Measurements from ENCODE around the gene ACVRL1. TPM values are rescaled to one million over a fixed set of nuclear protein-coding genes. Genes with fewer than 3 reads are reported as not detected.

ACVRL1 gene
- total RNA-seq, 1 experiment from 2014 or later: 0.36 TPM

DNA sequence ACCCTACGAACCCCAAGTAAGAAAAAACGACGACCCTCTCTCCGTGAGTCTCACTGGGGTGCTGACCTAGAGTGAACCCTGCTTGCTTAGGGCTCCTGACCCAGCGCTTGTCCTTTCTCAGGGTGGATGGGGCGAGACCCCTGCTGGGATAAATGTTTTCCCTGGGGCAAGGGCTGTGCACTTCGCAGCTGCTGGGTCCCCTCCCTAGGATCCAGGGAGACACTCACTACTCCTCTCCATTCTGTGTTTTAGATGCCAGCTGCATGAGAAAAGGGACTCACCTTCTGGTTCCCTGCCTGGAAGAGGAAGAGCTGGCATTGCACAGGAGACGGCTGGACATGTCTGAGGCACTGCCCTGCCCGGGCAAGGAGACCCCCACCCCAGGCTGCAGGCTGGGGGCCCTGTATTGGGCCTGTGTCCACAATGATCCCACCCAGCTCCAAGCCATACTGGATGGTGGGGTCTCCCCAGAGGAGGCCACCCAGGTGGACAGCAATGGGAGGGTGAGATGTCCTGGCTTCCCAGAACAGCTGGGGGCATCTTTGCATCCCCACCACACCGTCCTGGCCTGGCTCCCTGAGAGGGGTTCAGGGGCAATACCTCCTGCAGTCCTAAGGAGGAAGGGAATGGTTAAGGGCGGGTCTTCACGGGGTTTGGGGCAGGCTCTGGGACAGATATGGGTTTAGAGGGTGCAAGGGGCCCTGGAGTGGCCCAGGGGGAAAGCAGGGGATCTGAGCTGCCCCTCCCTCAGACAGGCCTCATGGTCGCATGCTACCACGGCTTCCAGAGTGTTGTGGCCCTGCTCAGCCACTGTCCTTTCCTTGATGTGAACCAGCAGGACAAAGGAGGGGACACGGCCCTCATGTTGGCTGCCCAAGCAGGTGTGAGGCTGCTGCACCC, 18.7 kb upstream of the ACVRL1 start:
- ATAC-seq: peak; percentile 25; the same call in 1 of the 2 replicates
- Histone ChIP-seq H3K27ac (ENCODE audit: low read length) (no peak overlapping the region), H3K4me3 (ENCODE audit: low read depth in 2 of 2, low read length in 2 of 2) (no peak overlapping the region), H3K9me3 (ENCODE audit: control insufficient read depth, insufficient read depth, low read depth, low read length) (peaks cover 7% of the 10 kb centered on the region; the same call in 1 of the 2 replicates), H3K4me1 (ENCODE audit: control insufficient read depth, insufficient read depth, low read length) (no peaks in the 10 kb centered on the region), H3K27me3 (ENCODE audit: control insufficient read depth, insufficient read depth, low read length) (no peaks in the 10 kb centered on the region), H3K36me3 (ENCODE audit: control insufficient read depth, insufficient read depth, low read length) (no peaks in the 10 kb centered on the region)
- DNase-seq (ENCODE audit: low read depth, low spot score): no peak
- BruUV-seq (replicated peaks): no TSS peak
- in situ Hi-C loops (cut with HindIII; ENCODE audit: low pct_unique_long_range_greater_than_20kb, low sequenced_read_pairs) (no loop called here), intact Hi-C loops (cut with micrococcal nuclease; ENCODE audit: unreplicated experiment) (no loop called here)
- no peak for TF ChIP-seq SIN3A (IDR thresholded peaks at IDR 0.05; ENCODE audit: borderline replicate concordance, insufficient read depth, low read depth, low read length)
- POLR2A ChIA-PET: interaction anchor here (0.6 kb wide), 1 partner anchor 449 kb away, joined by 3 read pairs; no protein-coding TSS in a partner anchor
- CTCF ChIA-PET: interaction anchor here (0.6 to 1.2 kb wide), 9 partner anchors 9 to 554 kb away, joined by 3 to 12 read pairs (median 5); no protein-coding TSS in a partner anchor

DNA sequence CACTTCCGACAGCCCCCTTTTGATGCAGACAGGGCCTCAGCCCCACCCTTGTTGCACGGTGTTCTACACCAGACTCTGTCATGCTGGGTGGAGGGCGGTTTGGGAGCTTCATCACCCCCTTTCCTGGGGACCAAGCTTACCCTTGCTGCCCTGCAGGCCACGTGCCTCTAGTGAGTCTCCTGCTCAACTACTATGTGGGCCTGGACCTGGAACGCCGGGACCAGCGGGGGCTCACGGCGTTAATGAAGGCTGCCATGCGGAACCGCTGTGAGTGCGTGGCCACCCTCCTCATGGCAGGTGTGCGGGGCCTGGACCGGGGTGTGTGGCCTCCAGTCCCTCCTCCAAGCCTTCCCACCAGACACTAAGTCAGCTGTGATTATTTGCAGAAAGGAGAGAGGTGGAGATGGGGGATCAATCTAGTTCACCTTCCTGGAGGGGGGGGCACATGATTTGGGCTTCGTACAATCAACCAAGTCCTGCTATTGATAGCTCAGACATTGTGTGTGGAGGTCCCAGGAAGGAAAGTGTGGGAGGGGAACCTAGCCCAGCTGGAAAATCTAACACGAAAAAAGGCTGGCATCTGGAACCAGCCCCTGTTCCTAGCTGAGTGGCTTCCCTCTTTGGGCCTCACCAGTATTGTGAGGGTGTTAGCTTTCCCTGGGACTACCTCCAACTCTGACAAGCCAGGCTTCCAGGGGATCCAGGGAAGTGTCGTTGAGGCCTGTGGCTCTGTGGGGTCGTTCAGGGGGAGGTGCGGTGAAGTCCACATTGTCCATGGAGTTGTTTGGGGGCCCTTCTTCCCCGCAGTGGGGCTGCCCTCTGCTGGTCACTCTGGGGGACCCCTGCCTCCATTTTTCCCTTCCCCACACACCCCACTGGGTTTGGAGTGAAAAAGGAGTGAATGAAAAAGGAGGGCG, 17.8 kb upstream of the ACVRL1 start:
- in situ Hi-C loops (cut with HindIII; ENCODE audit: low pct_unique_long_range_greater_than_20kb, low sequenced_read_pairs): no loop called here
- H3K4me3 ChIP-seq (ENCODE audit: low read depth in 2 of 2, low read length in 2 of 2): no peak overlapping the region
- ChIA-PET CTCF (interaction anchor here (0.6 to 1.2 kb wide), 5 partner anchors 24 to 145 kb away, joined by 3 to 12 read pairs (median 7); no protein-coding TSS in a partner anchor), POLR2A (no interaction called here)
- no peak for ATAC-seq
- BruUV-seq (replicated peaks): no TSS peak
- intact Hi-C loops (cut with micrococcal nuclease; ENCODE audit: unreplicated experiment): no loop called here
- no peaks in the 10 kb centered on the region for H3K36me3 ChIP-seq (ENCODE audit: control insufficient read depth, insufficient read depth, low read length)
- no peaks in the 10 kb centered on the region for H3K27me3 ChIP-seq (ENCODE audit: control insufficient read depth, insufficient read depth, low read length)
- TF ChIP-seq TCF7L2 (IDR thresholded peaks at IDR 0.05; ENCODE audit: low read depth, low read length) (no peak), SIN3A (IDR thresholded peaks at IDR 0.05; ENCODE audit: borderline replicate concordance, insufficient read depth, low read depth, low read length) (no peak)
- H3K9me3 ChIP-seq (ENCODE audit: control insufficient read depth, insufficient read depth, low read depth, low read length): peaks cover 6% of the 10 kb centered on the region; the same call in 1 of the 2 replicates
- no peak for DNase-seq (ENCODE audit: low read depth, low spot score)
- H3K4me1 ChIP-seq (ENCODE audit: control insufficient read depth, insufficient read depth, low read length): no peaks in the 10 kb centered on the region
- H3K27ac ChIP-seq (ENCODE audit: low read length): no peak overlapping the region

DNA sequence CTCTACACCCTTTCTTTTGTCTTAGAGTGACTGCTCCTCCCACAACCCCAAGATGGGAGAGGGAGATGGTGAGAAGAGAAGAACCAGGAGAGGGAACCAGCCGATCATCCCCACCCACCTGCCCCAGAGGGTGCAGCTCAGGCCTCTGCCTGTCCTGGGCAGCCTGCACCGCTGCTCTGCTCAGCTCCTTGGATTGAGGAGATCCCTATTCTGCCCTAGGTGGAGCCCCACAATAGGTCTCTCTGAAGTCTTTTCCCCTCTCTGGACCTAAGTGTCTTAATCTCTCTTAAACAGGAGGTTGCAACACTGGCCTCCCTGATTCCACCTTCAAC, 17.2 kb upstream of the ACVRL1 start:
- Histone ChIP-seq H3K36me3 (ENCODE audit: control insufficient read depth, insufficient read depth, low read length) (no peaks in the 10 kb centered on the region), H3K27ac (ENCODE audit: low read length) (no peak overlapping the region), H3K4me1 (ENCODE audit: control insufficient read depth, insufficient read depth, low read length) (no peaks in the 10 kb centered on the region), H3K4me3 (ENCODE audit: low read depth in 2 of 2, low read length in 2 of 2) (no peak overlapping the region), H3K27me3 (ENCODE audit: control insufficient read depth, insufficient read depth, low read length) (no peaks in the 10 kb centered on the region), H3K9me3 (ENCODE audit: control insufficient read depth, insufficient read depth, low read depth, low read length) (peaks cover 2% of the 10 kb centered on the region; the same call in 1 of the 2 replicates)
- ATAC-seq (no peak), DNase-seq (ENCODE audit: low read depth, low spot score) (no peak)
- BruUV-seq (replicated peaks): no TSS peak
- no peak for TF ChIP-seq SIN3A (IDR thresholded peaks at IDR 0.05; ENCODE audit: borderline replicate concordance, insufficient read depth, low read depth, low read length)
- TF ChIP-seq REST (IDR thresholded peaks at IDR 0.05; ENCODE audit: insufficient read depth in 1 of 2, low read depth in 2 of 2, low read length in 1 of 2): no peak
- no peak for TF ChIP-seq POLR2AphosphoS5 (IDR thresholded peaks at IDR 0.05; ENCODE audit: low read depth, low read length)
- TF ChIP-seq CTCF (IDR thresholded peaks at IDR 0.05): no peak
- ChIA-PET POLR2A (no interaction called here), CTCF (interaction anchor here (1.0 to 1.2 kb wide), 2 partner anchors 23 to 88 kb away, joined by 3 to 12 read pairs; no protein-coding TSS in a partner anchor)
- in situ Hi-C loops (cut with HindIII; ENCODE audit: low pct_unique_long_range_greater_than_20kb, low sequenced_read_pairs): no loop called here
- intact Hi-C loops (cut with micrococcal nuclease; ENCODE audit: unreplicated experiment): no loop called here

Data from Panc1 (cell line).